ENCODE measurements around the gene ZBTB12.
A peak's percentile ranks its signal among the peaks of the same experiment; 100 is the strongest.
"Not testable (repeated sequence)": the region's sequence is repeated elsewhere in the genome, so short reads cannot be mapped to it uniquely, and the experiment has no call there.

Gene ZBTB12

DNA sequence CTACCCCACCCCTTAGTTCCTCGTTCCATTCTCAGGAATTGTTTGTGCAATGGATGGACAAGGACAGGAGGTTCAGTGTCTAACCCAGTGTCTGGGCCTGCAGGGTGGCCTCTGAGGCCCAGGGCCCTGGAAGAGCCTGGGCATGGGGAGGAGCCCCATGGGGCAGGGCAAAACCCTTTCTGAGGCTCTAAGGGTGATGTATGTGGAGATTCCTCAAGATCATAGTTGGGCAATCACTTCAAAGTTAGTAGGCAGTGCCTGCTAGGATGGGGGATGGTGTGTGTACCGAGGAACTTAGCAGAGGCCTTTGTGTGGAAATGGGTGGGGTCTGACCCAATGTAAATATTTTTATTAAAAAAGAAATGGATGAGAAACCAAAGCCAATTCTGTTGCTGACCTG, 18.9 kb upstream of the ZBTB12 start:
- no peak for DNase-seq (ENCODE audit: low read depth)

DNA sequence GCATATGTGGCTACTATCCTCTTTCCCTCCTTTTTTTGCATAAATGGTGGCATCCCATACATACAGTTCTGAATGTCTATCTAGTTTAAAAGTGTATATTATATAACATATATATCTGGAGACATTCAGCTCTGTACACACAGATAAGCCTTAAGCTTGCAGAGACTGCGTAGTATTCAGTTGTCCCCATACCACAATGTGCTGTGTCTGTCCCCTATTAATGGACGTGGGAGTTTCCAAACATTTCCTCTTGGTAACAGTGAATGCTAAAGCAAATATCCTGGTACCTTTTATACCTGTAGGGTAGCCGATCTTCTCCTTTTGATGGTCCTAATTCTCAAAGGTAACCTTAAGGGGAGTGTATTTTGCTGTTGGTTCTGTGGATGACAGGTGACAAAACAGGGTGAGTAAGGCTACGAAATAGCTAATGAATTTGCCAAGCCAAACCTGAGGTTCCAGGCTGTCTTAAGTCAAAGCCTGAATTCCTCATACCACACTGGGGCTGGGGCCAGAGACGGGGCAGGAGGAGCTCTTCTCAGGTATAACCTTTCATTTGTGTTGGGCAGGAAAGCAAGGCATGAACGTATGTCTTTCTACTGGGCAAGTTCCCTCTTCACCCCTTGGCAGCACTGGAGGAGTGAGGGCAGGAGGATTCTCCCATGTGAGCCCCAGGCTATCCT, 17.9 kb upstream of the ZBTB12 start:
- no peak for DNase-seq (ENCODE audit: low read depth)

GRCh38 chr6:31918069-31918720, 16.3 kb upstream of the ZBTB12 start:
- DNase-seq (ENCODE audit: low read depth), result no peak

DNA sequence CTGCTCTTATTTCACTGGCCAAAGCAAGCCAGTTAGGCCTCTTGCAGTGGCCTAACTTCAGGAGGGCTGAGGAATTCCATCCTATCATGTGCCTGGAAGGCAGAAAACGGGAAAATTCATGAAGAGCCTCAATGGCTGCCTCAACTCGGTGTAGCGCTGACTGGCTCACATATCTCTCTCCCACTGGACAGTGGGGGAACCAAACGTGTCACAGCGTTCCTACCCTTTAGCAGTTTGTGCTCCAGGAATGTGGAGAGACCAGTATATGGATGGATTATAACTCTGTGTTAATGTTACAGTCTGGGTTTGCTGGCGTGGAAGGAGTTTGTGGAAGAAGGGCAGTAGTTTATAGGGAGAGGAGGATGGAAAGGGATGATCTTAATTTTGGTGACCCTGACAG, 13.9 kb upstream of the ZBTB12 start:
- DNase-seq (ENCODE audit: low read depth), result no peak

DNA sequence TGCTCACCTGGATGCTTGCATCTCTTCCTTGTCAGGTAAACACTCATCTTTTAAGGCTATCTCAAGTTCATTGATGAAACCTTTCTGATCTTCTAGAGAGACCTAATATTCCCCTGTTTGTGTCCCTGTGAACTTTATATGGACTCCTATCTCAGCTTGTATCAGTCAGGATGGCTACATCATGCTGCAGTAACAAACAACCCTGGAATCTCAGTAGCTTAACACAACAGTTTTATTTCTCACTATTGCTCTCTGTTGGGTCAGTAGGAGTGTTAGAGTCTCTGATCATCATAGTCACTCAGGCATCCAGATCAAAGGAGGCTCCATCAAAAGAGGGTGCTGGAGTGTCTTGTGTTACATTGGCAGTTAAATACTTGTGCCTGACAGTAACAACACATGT, 13.5 kb upstream of the ZBTB12 start:
- DNase-seq (ENCODE audit: low read depth), result no peak

DNA sequence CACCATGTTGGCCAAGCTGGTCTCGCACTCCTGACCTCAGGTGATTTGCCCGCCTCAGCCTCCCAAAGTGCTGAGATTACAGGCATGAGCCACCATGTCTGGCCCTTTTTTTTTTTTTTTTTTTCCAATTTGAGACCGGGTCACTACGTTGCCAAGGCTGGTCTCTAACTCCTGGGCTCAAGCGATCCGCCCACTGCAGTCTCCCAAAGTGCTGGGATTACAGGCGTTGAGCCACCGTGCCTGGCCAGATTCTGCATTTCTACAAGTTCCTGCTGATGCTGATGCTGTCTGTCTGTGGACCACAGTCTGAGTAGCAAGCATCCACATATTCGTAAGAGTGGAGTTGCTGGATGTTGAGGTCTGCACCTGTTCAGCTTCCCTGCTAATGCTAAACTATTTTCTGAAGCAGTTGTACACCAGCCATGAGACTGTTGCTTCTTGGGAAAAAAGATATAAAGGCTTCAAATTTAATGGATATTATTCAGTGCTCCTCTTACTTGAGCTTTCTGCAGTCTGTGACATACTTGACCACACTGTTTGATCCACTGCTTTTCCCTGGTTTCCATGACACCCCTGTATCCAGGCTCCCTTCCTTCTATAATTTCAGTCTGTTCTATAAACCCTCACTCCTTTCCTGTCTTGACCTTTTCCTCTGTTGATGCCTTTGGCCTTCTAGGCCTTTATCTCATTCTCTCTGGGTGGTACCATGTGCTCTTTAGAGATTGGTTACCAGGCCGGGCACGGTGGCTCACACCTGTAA, 10.1 kb upstream of the ZBTB12 start:
- no peak for DNase-seq (ENCODE audit: low read depth)

GRCh38 chr6:31909298-31909697, 7.4 kb upstream of the ZBTB12 start:
- not testable (repeated sequence) for DNase-seq (ENCODE audit: low read depth)

DNA sequence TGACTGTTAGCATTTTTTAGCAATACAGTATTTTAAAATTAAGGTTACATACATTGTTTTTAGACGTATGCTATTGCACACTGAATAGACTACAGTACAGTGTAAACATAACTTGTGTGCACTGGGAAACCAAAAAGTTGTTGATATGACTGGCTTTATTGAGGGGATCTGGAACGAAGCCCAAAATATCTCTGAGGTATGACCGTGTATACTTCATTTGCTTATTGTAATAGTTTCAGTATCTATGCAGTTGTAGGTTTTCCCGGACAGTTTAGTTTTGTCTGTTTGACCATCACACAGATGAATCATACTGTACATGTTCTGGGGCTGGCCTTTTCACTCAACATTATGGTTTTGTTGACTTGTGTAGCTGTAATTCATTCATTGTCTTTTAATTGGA, 6.9 kb upstream of the ZBTB12 start:
- DNase-seq (ENCODE audit: low read depth), result no peak

DNA sequence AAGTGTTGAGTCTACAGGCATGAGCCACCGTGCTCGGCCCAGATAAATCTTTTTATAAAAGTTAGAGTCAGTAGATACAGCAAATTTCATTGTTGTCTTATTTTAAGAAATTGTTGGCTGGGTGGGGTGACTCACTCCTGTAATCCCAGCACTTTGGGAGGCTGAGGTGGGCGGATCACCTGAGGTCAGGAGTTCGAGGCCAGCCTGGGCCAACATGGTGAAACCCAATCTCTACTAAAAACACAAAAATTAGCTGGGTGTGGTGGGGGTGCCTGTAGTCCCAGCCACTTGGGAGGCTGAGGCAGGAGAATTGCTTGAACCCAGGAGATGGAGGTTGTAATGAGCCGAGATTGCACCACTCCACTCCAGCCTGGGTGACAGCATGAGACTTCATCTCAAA, 6.4 kb upstream of the ZBTB12 start:
- DNase-seq (ENCODE audit: low read depth), result not testable (repeated sequence)

DNA sequence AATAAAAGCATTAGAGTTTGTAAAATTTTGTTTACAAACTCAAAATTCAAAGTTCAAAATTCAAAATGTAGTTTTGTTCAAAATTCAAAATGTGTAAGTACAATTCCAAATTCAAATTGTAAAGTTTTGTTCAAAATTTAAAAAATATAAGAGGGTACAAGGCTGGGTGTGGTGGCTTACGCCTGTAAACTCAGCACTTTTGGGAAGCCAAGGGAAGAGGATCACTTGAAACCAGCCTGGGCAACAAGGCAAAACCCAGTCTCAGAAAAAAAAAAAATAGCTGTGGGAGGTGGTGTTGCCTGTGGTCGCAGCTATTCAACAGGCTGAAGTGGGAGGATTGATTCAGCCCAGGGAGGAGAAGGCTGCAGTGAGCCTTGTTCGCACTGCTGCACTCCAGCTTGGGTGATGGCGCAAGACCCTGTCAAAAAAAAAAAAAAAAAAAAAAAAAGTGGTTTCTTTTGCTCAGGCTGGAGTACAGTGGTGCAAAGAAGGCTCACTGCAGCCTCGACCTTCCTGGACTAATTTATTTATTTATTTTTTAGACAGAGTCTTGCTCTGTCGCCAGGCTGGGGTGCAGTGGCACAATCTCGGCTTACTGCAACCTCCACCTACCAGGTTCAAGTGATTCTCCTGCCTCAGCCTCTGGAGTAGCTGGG, 5.4 kb upstream of the ZBTB12 start:
- DNase-seq (ENCODE audit: low read depth), result no peak

DNA sequence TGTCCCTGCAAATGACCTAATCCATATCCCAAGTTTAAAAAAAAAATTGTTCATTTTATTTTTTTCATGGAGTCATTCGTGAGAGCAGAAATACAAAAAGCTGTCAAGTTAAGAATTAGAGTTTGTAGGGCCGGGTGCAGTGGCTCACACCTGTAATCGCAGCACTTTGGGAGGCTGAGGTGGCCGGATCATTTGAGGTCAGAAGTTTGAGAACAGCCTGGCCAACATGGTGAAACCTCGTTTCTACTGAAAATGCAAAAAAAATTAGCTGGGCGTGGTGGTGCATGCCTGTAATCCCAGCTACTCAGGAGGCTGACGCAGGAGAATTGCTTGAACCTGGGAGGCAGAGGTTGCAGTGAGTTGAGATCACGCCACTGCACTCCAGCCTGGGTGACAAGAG, 4.8 kb upstream of the ZBTB12 start:
- DNase-seq (ENCODE audit: low read depth), result not testable (repeated sequence)

DNA sequence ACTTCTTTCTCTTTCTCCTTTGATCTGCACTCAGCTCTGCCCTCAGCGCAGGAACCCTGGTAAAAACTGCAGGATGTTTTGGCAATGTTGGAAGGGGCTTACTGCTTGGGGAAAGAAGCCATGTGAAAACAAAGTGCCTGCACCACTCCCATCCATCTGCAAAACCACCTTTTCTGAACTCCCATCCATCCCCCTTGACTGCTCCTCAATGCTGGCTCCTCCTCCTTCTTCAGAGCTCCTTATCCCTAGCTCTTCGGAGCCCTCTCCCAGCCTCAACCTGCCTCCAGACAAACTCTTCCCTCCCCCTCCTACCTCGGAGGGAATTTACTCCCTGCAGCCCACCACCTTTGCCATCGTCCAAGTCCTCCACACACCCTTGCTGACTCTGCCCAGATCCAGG, 4.2 kb upstream of the ZBTB12 start:
- DNase-seq (ENCODE audit: low read depth), result no peak

- no peak for DNase-seq (ENCODE audit: low read depth)
Measured at GRCh38 chr6:31905041-31905440, 3.2 kb upstream of the ZBTB12 start.

- DNase-seq (ENCODE audit: low read depth), result no peak
Measured at GRCh38 chr6:31903957-31904356, 2.1 kb upstream of the ZBTB12 start.

GRCh38 chr6:31901415-31901952, 402 bp downstream of the ZBTB12 start:
- DNase-seq (ENCODE audit: low read depth), result peak; percentile 54

GRCh38 chr6:31900917-31901414, 920 bp downstream of the ZBTB12 start:
- no peak for DNase-seq (ENCODE audit: low read depth)

DNA sequence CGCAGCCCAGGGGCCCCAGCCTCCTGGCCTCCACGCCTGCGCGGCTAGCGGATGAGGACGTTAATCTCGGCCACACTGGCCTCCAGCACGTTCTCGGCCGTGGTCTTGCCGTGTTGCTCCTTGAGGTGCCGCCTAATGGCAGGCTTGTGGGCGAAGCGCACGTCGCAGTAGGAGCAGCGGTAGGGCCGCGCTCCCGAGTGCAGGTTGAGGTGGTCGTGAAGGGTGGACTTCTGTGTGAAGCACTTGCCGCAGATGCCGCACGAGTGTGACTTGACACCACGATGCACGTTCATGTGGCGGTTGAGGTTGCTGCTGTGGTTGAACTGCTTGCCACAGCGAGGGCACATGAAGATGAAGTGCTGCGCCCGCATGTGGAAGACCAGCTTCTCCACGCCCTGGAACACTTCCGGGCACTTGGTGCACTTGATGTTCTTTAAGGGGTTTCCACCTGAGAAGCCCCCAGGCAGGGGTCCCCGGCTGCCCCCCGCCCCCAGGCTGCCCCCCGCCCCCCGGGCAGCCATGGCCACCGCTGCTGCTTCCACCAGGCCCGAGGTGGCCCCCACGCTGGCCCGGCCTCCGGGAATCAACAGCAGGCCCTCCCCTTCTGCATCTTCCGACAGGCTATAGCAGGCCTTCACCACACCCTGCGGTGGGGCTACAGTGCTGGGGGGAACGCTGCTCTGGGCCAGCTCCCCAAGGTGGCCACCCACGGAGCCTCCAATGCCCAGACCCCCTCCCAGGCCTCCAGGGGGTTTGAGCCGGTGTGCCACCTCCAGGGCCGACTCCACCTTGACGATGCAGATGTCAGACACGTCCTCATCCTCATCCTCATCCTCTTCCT, 1.8 kb downstream of the ZBTB12 start:
- no peak for DNase-seq (ENCODE audit: low read depth)

GRCh38 chr6:31899215-31899614, 2.7 kb downstream of the ZBTB12 start:
- DNase-seq (ENCODE audit: low read depth), result no peak

DNA sequence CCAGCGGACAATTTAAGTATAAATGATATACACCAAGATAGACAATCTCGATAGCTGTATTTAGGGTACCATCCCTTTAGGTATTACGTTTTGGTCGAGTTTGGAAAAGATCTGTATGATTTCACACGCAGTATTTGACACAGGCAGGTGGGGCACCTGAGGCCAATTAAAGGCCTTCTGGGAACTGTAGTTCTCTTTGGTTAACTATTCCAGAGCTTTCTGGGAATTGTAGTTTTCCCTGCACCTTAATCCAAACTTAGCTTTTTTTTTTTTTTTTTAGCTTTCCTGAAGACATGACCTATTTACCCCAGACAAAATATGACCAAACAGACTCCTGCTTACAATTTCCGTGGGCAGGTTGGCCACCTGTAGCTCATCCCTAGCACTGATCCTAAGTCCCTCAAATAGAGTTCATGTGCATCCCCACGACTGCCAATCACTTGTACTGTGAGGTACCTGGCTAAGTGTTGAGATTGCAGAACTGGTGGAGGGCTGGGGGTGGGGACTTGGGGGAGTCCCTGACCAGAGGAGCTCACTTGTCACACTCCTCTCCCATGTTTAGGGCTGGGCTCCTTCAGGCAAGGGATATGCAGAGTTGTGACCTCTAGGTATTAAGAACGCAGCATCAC, 3.4 kb downstream of the ZBTB12 start:
- DNase-seq (ENCODE audit: low read depth), result no peak

- DNase-seq (ENCODE audit: low read depth), result peak; percentile 74
Measured at GRCh38 chr6:31897612-31898382, 4.1 kb downstream of the ZBTB12 start, which contains the start of gene EHMT2. TSS of gene EHMT2 (minus strand) at chr6:31897698. CDS start at chr6:31897677, 21 bp downstream.
